KOPT-K1 (cell line): ENCODE measurements around the gene LRRC8D.
A peak's percentile ranks its signal among the peaks of the same experiment; 100 is the strongest.

Source experiments
- H3K27ac ChIP-seq: fragments of 200-600 bp; sonication (generic); 2 replicates; pipeline ENCODE4 v1.5.1; 2016; ENCODE audit warnings: antibody characterized with exemption, mild to moderate bottlenecking, low read depth, low read length; ENCODE audit not compliant: poor library complexity, severe bottlenecking
- H3K36me3 ChIP-seq: fragments of 200-600 bp; sonication (generic); 2 replicates; pipeline ENCODE4 v1.5.1; 2017; ENCODE audit warnings: antibody characterized with exemption, mild to moderate bottlenecking, low read length, moderate library complexity; ENCODE audit not compliant: insufficient read depth
- H3K9me3 ChIP-seq: fragments of 200-600 bp; sonication (generic); 2 replicates; pipeline ENCODE4 v1.5.1; 2017; ENCODE audit warnings: antibody characterized with exemption, low read length, mild to moderate bottlenecking; ENCODE audit not compliant: insufficient read depth, poor library complexity, severe bottlenecking

LRRC8D gene

GRCh38 chr1:89863165-89863830 is 42.5 kb downstream of the LRRC8D start:
- peak overlapping the region; percentile 28 for H3K27ac ChIP-seq
- peaks cover 22% of the 10 kb centered on the region for H3K36me3 ChIP-seq

GRCh38 chr1:89865498-89866382 is 44.9 kb downstream of the LRRC8D start:
- Histone ChIP-seq H3K9me3 (no peaks in the 10 kb centered on the region), H3K27ac (no peak overlapping the region), H3K36me3 (peaks cover 24% of the 10 kb centered on the region)

More at GRCh38 chr1:89863165-89863830, 42.5 kb downstream of the LRRC8D start:
- H3K9me3 ChIP-seq = no peaks in the 10 kb centered on the region

- Histone ChIP-seq H3K27ac (no peak overlapping the region), H3K9me3 (no peaks in the 10 kb centered on the region), H3K36me3 (peaks cover 24% of the 10 kb centered on the region)
Measured at GRCh38 chr1:89866568-89866967, 45.7 kb downstream of the LRRC8D start.

GRCh38 chr1:89870998-89871397 is 50.2 kb downstream of the LRRC8D start:
- Histone ChIP-seq H3K36me3 (peaks cover 17% of the 10 kb centered on the region), H3K9me3 (no peaks in the 10 kb centered on the region), H3K27ac (no peak overlapping the region)

- Histone ChIP-seq H3K36me3 (peaks cover 21% of the 10 kb centered on the region), H3K9me3 (no peaks in the 10 kb centered on the region), H3K27ac (no peak overlapping the region)
Measured at GRCh38 chr1:89871768-89872473, 51.1 kb downstream of the LRRC8D start.

- no peak overlapping the region for H3K27ac ChIP-seq
- H3K36me3 ChIP-seq = peaks cover 21% of the 10 kb centered on the region
- H3K9me3 ChIP-seq = no peaks in the 10 kb centered on the region
Measured at GRCh38 chr1:89872567-89872966, 51.7 kb downstream of the LRRC8D start.

GRCh38 chr1:89873288-89873687 is 52.5 kb downstream of the LRRC8D start:
- Histone ChIP-seq H3K9me3 (no peaks in the 10 kb centered on the region), H3K36me3 (peaks cover 19% of the 10 kb centered on the region), H3K27ac (no peak overlapping the region)

- Histone ChIP-seq H3K27ac (no peak overlapping the region), H3K9me3 (no peaks in the 10 kb centered on the region), H3K36me3 (peaks cover 14% of the 10 kb centered on the region)
Measured at GRCh38 chr1:89873770-89874169, 52.9 kb downstream of the LRRC8D start.

- Histone ChIP-seq H3K27ac (no peak overlapping the region), H3K9me3 (peaks cover 7% of the 10 kb centered on the region), H3K36me3 (peaks cover 17% of the 10 kb centered on the region)
Measured at GRCh38 chr1:89876463-89876862, 55.6 kb downstream of the LRRC8D start.

- H3K9me3 ChIP-seq = peaks cover 13% of the 10 kb centered on the region
- H3K36me3 ChIP-seq = peaks cover 29% of the 10 kb centered on the region
- H3K27ac ChIP-seq = no peak overlapping the region
Measured at GRCh38 chr1:89877756-89878155, 56.9 kb downstream of the LRRC8D start.

GRCh38 chr1:89878256-89878655 is 57.4 kb downstream of the LRRC8D start:
- H3K9me3 ChIP-seq = peaks cover 13% of the 10 kb centered on the region
- peaks cover 29% of the 10 kb centered on the region for H3K36me3 ChIP-seq
- H3K27ac ChIP-seq = no peak overlapping the region

GRCh38 chr1:89880679-89881078 is 59.8 kb downstream of the LRRC8D start:
- Histone ChIP-seq H3K27ac (no peak overlapping the region), H3K9me3 (peaks cover 13% of the 10 kb centered on the region), H3K36me3 (peaks cover 29% of the 10 kb centered on the region)

- H3K9me3 ChIP-seq = peaks cover 13% of the 10 kb centered on the region
- peaks cover 24% of the 10 kb centered on the region for H3K36me3 ChIP-seq
- H3K27ac ChIP-seq = no peak overlapping the region
Measured at GRCh38 chr1:89881415-89882058, 60.7 kb downstream of the LRRC8D start.

GRCh38 chr1:89882348-89883029 is 61.7 kb downstream of the LRRC8D start:
- no peak overlapping the region for H3K27ac ChIP-seq
- peaks cover 24% of the 10 kb centered on the region for H3K36me3 ChIP-seq
- H3K9me3 ChIP-seq = peaks cover 13% of the 10 kb centered on the region
